ENCODE measurements around the gene USP24. TPM values are rescaled to one million over a fixed set of nuclear protein-coding genes. Genes with fewer than 3 reads are reported as not detected.

Gene USP24
- total RNA-seq, 1 experiment from 2014 or later: 54.6 TPM

DNA sequence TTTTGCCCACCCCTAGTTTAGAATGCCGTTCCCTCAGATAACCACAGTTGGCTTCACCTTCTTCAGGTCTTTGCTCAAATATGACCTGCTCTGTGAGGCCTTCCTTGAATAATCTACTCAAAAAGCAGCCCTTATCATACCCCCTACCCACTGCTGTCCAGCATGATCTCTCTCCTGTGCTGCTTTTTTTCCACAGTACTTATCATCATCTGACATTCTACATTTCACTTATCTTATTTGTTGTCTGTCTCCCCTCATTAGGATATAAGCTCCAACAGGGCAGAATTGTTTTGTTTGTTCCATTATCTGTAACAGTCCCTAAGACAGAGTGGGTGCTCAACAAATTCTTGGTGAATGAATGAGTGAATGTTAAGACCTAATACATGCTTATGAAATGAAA, 18.1 kb downstream of the USP24 start:
- ChIA-PET CTCF (no interaction called here), POLR2A (ENCODE audit: low non-redundant PET) (no interaction called here)
- no peak for TF ChIP-seq EZH2 (IDR thresholded peaks at IDR 0.05; ENCODE audit: borderline replicate concordance, low read depth, low read length, poor library complexity, severe bottlenecking)
- TF ChIP-seq, protein P1, sequence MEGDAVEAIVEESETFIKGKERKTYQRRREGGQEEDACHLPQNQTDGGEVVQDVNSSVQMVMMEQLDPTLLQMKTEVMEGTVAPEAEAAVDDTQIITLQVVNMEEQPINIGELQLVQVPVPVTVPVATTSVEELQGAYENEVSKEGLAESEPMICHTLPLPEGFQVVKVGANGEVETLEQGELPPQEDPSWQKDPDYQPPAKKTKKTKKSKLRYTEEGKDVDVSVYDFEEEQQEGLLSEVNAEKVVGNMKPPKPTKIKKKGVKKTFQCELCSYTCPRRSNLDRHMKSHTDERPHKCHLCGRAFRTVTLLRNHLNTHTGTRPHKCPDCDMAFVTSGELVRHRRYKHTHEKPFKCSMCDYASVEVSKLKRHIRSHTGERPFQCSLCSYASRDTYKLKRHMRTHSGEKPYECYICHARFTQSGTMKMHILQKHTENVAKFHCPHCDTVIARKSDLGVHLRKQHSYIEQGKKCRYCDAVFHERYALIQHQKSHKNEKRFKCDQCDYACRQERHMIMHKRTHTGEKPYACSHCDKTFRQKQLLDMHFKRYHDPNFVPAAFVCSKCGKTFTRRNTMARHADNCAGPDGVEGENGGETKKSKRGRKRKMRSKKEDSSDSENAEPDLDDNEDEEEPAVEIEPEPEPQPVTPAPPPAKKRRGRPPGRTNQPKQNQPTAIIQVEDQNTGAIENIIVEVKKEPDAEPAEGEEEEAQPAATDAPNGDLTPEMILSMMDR (conservative IDR thresholded peaks at IDR 0.05; ENCODE audit: low read depth, low read length): no peak
- Histone ChIP-seq H3K9me3 (ENCODE audit: low read depth, low read length, poor library complexity, severe bottlenecking) (no peaks in the 10 kb centered on the region), H3K27me3 (replicated peaks; ENCODE audit: insufficient read depth, low read depth, low read length, poor library complexity) (no peaks in the 10 kb centered on the region), H3K27ac (ENCODE audit: low read depth, low read length, poor library complexity, severe bottlenecking) (no peak overlapping the region), H3K4me1 (ENCODE audit: insufficient read depth, low read length, poor library complexity, severe bottlenecking) (peaks cover 14% of the 10 kb centered on the region), H3K36me3 (ENCODE audit: insufficient read depth, low read length, poor library complexity, severe bottlenecking) (no peaks in the 10 kb centered on the region), H3K4me3 (ENCODE audit: low read depth, low read length, poor library complexity, severe bottlenecking) (no peak overlapping the region)
- no TSS peak for BruUV-seq (replicated peaks)
- intact Hi-C loops (cut with micrococcal nuclease; ENCODE audit: unreplicated experiment): no loop called here
- DNase-seq (ENCODE audit: low spot score): no peak

DNA sequence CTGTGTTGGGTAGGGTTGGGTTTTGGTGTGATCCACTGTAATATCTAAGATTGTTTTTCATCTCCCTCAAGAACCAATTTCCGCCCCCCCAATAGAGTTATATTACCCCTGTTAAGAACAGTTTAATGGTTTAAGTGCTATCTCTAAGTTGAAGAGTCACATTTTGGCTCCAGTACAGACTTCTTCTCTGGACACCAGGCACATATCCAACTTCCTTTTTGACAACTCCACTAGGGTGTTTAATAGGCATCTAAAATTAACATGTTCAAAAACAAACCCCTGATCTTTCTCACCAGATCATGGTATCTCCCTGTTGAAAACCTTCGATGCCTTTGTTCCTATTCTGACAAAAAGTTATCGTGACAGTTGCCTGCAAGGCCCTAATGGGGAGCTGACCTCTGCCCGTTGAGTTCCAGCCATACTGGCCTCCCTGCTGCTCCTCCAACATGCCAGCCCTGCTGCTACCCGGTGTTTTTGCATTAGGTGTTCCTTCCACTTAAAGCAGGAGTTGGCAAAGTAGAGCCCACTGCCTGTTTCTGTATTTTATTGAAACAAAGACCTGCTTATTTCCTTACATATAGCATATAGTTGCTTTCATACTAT, 18.6 kb downstream of the USP24 start:
- intact Hi-C loops (cut with micrococcal nuclease; ENCODE audit: unreplicated experiment): no loop called here
- Histone ChIP-seq H3K4me1 (ENCODE audit: insufficient read depth, low read length, poor library complexity, severe bottlenecking) (peaks cover 14% of the 10 kb centered on the region), H3K27me3 (replicated peaks; ENCODE audit: insufficient read depth, low read depth, low read length, poor library complexity) (no peaks in the 10 kb centered on the region), H3K4me3 (ENCODE audit: low read depth, low read length, poor library complexity, severe bottlenecking) (no peak overlapping the region), H3K27ac (ENCODE audit: low read depth, low read length, poor library complexity, severe bottlenecking) (no peak overlapping the region), H3K36me3 (ENCODE audit: insufficient read depth, low read length, poor library complexity, severe bottlenecking) (no peaks in the 10 kb centered on the region), H3K9me3 (ENCODE audit: low read depth, low read length, poor library complexity, severe bottlenecking) (no peaks in the 10 kb centered on the region)
- DNase-seq (ENCODE audit: low spot score): no peak
- no peak for TF ChIP-seq EZH2 (IDR thresholded peaks at IDR 0.05; ENCODE audit: borderline replicate concordance, low read depth, low read length, poor library complexity, severe bottlenecking)
- TF ChIP-seq, protein P1 (conservative IDR thresholded peaks at IDR 0.05; ENCODE audit: low read depth, low read length): no peak
- ChIA-PET CTCF (no interaction called here), POLR2A (ENCODE audit: low non-redundant PET) (no interaction called here)
- no TSS peak for BruUV-seq (replicated peaks)

DNA sequence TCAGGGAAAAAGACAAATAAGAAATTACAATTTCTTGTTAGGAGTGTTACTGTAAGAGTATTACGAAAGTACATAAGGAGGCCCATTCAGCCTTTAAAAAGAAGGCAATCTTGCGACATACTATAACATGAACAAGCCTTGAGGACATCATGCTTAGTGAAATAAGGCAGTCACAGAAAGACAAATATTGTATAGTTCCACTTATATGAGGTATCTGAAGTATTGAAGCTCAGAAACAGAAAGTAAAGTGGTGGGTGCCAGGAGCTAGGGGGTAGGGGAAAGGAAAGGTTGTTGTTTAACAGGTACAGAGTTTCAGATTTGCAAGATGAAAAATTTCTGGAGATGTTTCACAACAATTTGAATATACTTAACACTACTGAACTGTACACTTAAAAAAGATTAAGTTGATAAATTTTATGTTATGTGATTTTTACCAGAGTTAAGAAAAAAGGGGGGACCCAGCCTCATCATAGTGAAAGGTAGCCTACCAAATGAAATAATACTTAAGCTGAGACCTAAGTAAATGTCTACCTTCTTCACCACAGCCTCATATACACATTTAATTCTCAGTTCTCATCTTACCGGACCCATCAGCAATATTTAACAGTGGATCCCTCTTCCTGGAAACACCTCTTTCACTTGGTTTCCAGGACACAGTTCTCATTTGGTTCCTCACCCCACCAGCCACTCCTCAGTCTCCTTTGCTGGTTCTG, 19.5 kb downstream of the USP24 start:
- BruUV-seq (replicated peaks): no TSS peak
- ChIA-PET CTCF (no interaction called here), POLR2A (ENCODE audit: low non-redundant PET) (interaction anchor here (0.7 kb wide), 1 partner anchor 22 kb away, joined by 3 read pairs; no protein-coding TSS in a partner anchor)
- no peak overlapping the region for H3K4me3 ChIP-seq (ENCODE audit: low read depth, low read length, poor library complexity, severe bottlenecking)
- TF ChIP-seq, protein P1 (conservative IDR thresholded peaks at IDR 0.05; ENCODE audit: low read depth, low read length): no peak
- TF ChIP-seq EZH2 (IDR thresholded peaks at IDR 0.05; ENCODE audit: borderline replicate concordance, low read depth, low read length, poor library complexity, severe bottlenecking): no peak
- intact Hi-C loops (cut with micrococcal nuclease; ENCODE audit: unreplicated experiment): no loop called here
- H3K27me3 ChIP-seq (replicated peaks; ENCODE audit: insufficient read depth, low read depth, low read length, poor library complexity): no peaks in the 10 kb centered on the region
- H3K36me3 ChIP-seq (ENCODE audit: insufficient read depth, low read length, poor library complexity, severe bottlenecking): no peaks in the 10 kb centered on the region
- H3K9me3 ChIP-seq (ENCODE audit: low read depth, low read length, poor library complexity, severe bottlenecking): no peaks in the 10 kb centered on the region
- no peak overlapping the region for H3K27ac ChIP-seq (ENCODE audit: low read depth, low read length, poor library complexity, severe bottlenecking)
- peaks cover 14% of the 10 kb centered on the region for H3K4me1 ChIP-seq (ENCODE audit: insufficient read depth, low read length, poor library complexity, severe bottlenecking)
- no peak for DNase-seq (ENCODE audit: low spot score)
